GM12801 (cell line): ENCODE data around the gene FAM222B.

Experiments
- CTCF ChIP-seq: IDR thresholded peaks from one replicate; pipeline ENCODE4 v1.5.1; 2011; ENCODE audit warnings: control low read depth; ENCODE audit not compliant: insufficient read length; ENCODE audit errors: extremely low read depth

FAM222B gene

GRCh38 chr17:28718333-28719020 lies 124.1 kb downstream of the FAM222B start:
- no peak for TF ChIP-seq CTCF

GRCh38 chr17:28717578-28718332 lies 124.8 kb downstream of the FAM222B start, which contains the start of gene RAB34:
RAB34 (minus strand) TSS chr17:28717868; CDS start chr17:28717266, 602 bp downstream.
- TF ChIP-seq CTCF = no peak

- no peak for TF ChIP-seq CTCF
Measured at GRCh38 chr17:28716740-28717577, 125.6 kb downstream of the FAM222B start.

- TF ChIP-seq CTCF = no peak
Measured at GRCh38 chr17:28715217-28715616, 127.4 kb downstream of the FAM222B start.

- no peak for TF ChIP-seq CTCF
Measured at GRCh38 chr17:28714281-28714680, 128.3 kb downstream of the FAM222B start.

GRCh38 chr17:28712705-28713415 lies 129.7 kb downstream of the FAM222B start:
- no peak for TF ChIP-seq CTCF
